ENCODE measurements around the gene KCNA10.

GRCh38 chr1:110544753-110545152 is 25.8 kb upstream of the KCNA10 start:
- no peak for TF ChIP-seq ZNF274 (IDR thresholded peaks at IDR 0.05; ENCODE audit: low read depth, low read length)
- no peak for TF ChIP-seq SUZ12 (IDR thresholded peaks at IDR 0.05; ENCODE audit: extremely low read depth, insufficient read depth, insufficient read length)
- TF ChIP-seq YY1 (IDR thresholded peaks at IDR 0.05; ENCODE audit: insufficient read depth, insufficient read length): no peak
